H9 (cell line): ENCODE results near the gene MOCOS. TPM values are rescaled to one million over a fixed set of nuclear protein-coding genes. Genes with fewer than 3 reads are reported as not detected.

ENCODE experiments used
- DNase-seq: peaks from one replicate; pipeline ENCODE4 v3.0.0-alpha.2; 2017
- H2AFZ ChIP-seq: one replicate; pipeline ENCODE4 v1.6.1; 2013; ENCODE audit warnings: mild to moderate bottlenecking, low read length, control low read depth, moderate library complexity
- H2AK5ac ChIP-seq: 2 replicates; pipeline ENCODE4 v1.6.1; 2013; ENCODE audit warnings: low read length, control low read depth, mixed read lengths; ENCODE audit not compliant: insufficient read length
- H2BK120ac ChIP-seq: one replicate; pipeline ENCODE4 v1.6.1; 2013; ENCODE audit warnings: low read depth, mild to moderate bottlenecking, low read length, control low read depth, inconsistent platforms; ENCODE audit not compliant: poor library complexity, severe bottlenecking
- H2BK12ac ChIP-seq: 2 replicates; pipeline ENCODE4 v1.6.1; 2013; ENCODE audit warnings: low read length, control low read depth, mixed read lengths, low read depth; ENCODE audit not compliant: insufficient read length
- H2BK15ac ChIP-seq: 2 replicates; pipeline ENCODE4 v1.6.1; 2013; ENCODE audit warnings: low read depth, low read length, control low read depth
- H2BK20ac ChIP-seq: one replicate; pipeline ENCODE4 v1.6.1; 2013; ENCODE audit warnings: low read depth, mild to moderate bottlenecking, low read length, control low read depth, inconsistent platforms; ENCODE audit not compliant: poor library complexity, severe bottlenecking
- H2BK5ac ChIP-seq: 2 replicates; pipeline ENCODE4 v1.6.1; 2013; ENCODE audit warnings: low read length, control low read depth, mixed read lengths; ENCODE audit not compliant: insufficient read length
- H3K14ac ChIP-seq: 2 replicates; pipeline ENCODE4 v1.6.1; 2013; ENCODE audit warnings: low read length, control low read depth; ENCODE audit not compliant: insufficient read depth
- H3K18ac ChIP-seq: 2 replicates; pipeline ENCODE4 v1.6.1; 2013; ENCODE audit warnings: low read depth, mild to moderate bottlenecking, mixed read lengths, low read length, control low read depth; ENCODE audit not compliant: insufficient read length
- H3K23ac ChIP-seq: 2 replicates; pipeline ENCODE4 v1.6.1; 2013; ENCODE audit warnings: low read length, control low read depth, mixed read lengths, low read depth; ENCODE audit not compliant: insufficient read length
- H3K23me2 ChIP-seq: 2 replicates; pipeline ENCODE4 v1.6.1; 2013; ENCODE audit warnings: low read depth, mild to moderate bottlenecking, mixed read lengths, low read length, control low read depth; ENCODE audit not compliant: insufficient read length, poor library complexity, severe bottlenecking
- H3K27ac ChIP-seq: 2 replicates; pipeline ENCODE4 v1.5.1; 2013; ENCODE audit warnings: low read length, control low read depth, mixed read lengths, low read depth; ENCODE audit not compliant: insufficient read length
- H3K27me3 ChIP-seq: 2 replicates; pipeline ENCODE4 v1.6.1; 2013; ENCODE audit warnings: low read length, control low read depth, inconsistent platforms; ENCODE audit not compliant: insufficient read depth
- H3K4ac ChIP-seq: 2 replicates; pipeline ENCODE4 v1.6.1; 2013; ENCODE audit warnings: low read depth, mild to moderate bottlenecking, control low read depth, inconsistent platforms, low read length, moderate library complexity
- H3K4me1 ChIP-seq: 2 replicates; pipeline ENCODE4 v1.6.1; 2013; ENCODE audit warnings: low read length, control low read depth, inconsistent platforms; ENCODE audit not compliant: insufficient read depth
- H3K4me2 ChIP-seq: 2 replicates; pipeline ENCODE4 v1.6.1; 2013; ENCODE audit warnings: low read length, control low read depth, mixed read lengths; ENCODE audit not compliant: insufficient read length, insufficient read depth
- H3K56ac ChIP-seq: 2 replicates; pipeline ENCODE4 v1.6.1; 2013; ENCODE audit warnings: low read depth, mild to moderate bottlenecking, mixed read lengths, low read length, control low read depth; ENCODE audit not compliant: insufficient read length
- H3K79me1 ChIP-seq: 2 replicates; pipeline ENCODE4 v1.6.1; 2013; ENCODE audit warnings: low read depth, mild to moderate bottlenecking, moderate library complexity, low read length, control low read depth, inconsistent platforms; ENCODE audit not compliant: insufficient read depth, poor library complexity, severe bottlenecking
- H3K79me2 ChIP-seq: 2 replicates; pipeline ENCODE4 v1.6.1; 2013; ENCODE audit warnings: low read length, control low read depth, inconsistent platforms; ENCODE audit not compliant: insufficient read depth
- H3K9ac ChIP-seq: 2 replicates; pipeline ENCODE4 v1.6.1; 2013; ENCODE audit warnings: low read length, control low read depth, mixed read lengths; ENCODE audit not compliant: insufficient read length; ENCODE audit errors: extremely low read depth
- H3K9me3 ChIP-seq: one replicate; pipeline ENCODE4 v1.6.1; 2013; ENCODE audit warnings: low read depth, low read length, inconsistent platforms; ENCODE audit not compliant: control insufficient read depth
- H3T11ph ChIP-seq: one replicate; pipeline ENCODE4 v1.6.1; 2013; ENCODE audit warnings: mild to moderate bottlenecking, low read length, control low read depth, inconsistent platforms
- H4K20me1 ChIP-seq: one replicate; pipeline ENCODE4 v1.6.1; 2013; ENCODE audit not compliant: control insufficient read depth, insufficient read length, insufficient read depth
- H4K5ac ChIP-seq: 2 replicates; pipeline ENCODE4 v1.6.1; 2013; ENCODE audit warnings: low read depth, mild to moderate bottlenecking, mixed read lengths, low read length, control low read depth; ENCODE audit not compliant: insufficient read length
- H4K8ac ChIP-seq: replicated peaks from 2 replicates; pipeline ENCODE4 v1.6.1; 2013; ENCODE audit warnings: low read length, control low read depth, mixed read lengths, low read depth; ENCODE audit not compliant: insufficient read length
- H4K91ac ChIP-seq: 2 replicates; pipeline ENCODE4 v1.6.1; 2013; ENCODE audit warnings: low read depth, mild to moderate bottlenecking, moderate library complexity, mixed read lengths, low read length, control low read depth; ENCODE audit not compliant: insufficient read length
- H3K27ac Mint-ChIP-seq, 3 experiments: 2 replicates in 2 of 3; 3 replicates in 1 of 3; pipeline ENCODE4 v1.8.0; 2020 to 2021; ENCODE audit warnings: mixed read lengths in 3 of 3, mild to moderate bottlenecking in 1 of 3, moderate library complexity in 1 of 3
- H3K27me3 Mint-ChIP-seq: 2 replicates; pipeline ENCODE4 v1.8.0; 2021; ENCODE audit warnings: low read depth, mild to moderate bottlenecking, moderate library complexity, mixed read lengths
- H3K36me3 Mint-ChIP-seq, 3 experiments: 2 replicates in 2 of 3; 3 replicates in 1 of 3; pipeline ENCODE4 v1.8.0; 2020 to 2021; ENCODE audit warnings: low read depth in 3 of 3, mixed read lengths in 3 of 3; ENCODE audit not compliant: insufficient read depth in 1 of 3
- H3K4me1 Mint-ChIP-seq, 2 experiments: 2 replicates each; pipeline ENCODE4 v1.8.0; 2020; ENCODE audit warnings: mixed read lengths in 2 of 2
- H3K4me3 Mint-ChIP-seq, 2 experiments: 2 replicates in 1 of 2; 3 replicates in 1 of 2; pipeline ENCODE4 v1.8.0; 2020 to 2021; ENCODE audit warnings: mild to moderate bottlenecking in 2 of 2, mixed read lengths in 2 of 2, moderate library complexity in 1 of 2
- H3K9me3 Mint-ChIP-seq, 2 experiments: 2 replicates in 1 of 2; 3 replicates in 1 of 2; pipeline ENCODE4 v1.8.0; 2020; ENCODE audit warnings: mild to moderate bottlenecking in 2 of 2, mixed read lengths in 2 of 2, moderate library complexity in 1 of 2
- CTCF ChIP-seq: fragments of 200-600 bp; sonication (generic); conservative IDR thresholded peaks from 3 replicates; pipeline ENCODE4 v1.8.0; 2021; ENCODE audit warnings: antibody characterized with exemption, mild to moderate bottlenecking
- WGBS: extraction: QIAGEN DNeasy Blood & Tissue Kit; methylation state at CpG from one replicate; pipeline ENCODE4 v1.1.7; 2013; ENCODE audit warnings: missing lambda C conversion rate, low lambda C conversion rate, mixed read lengths; ENCODE audit not compliant: insufficient read length; ENCODE audit errors: extremely low coverage; 5-methylcytosine and 5-hydroxymethylcytosine counted together
- total RNA-seq: library from RNA; stranded (reverse); gene quantifications from 2 replicates; pipeline ENCODE4 v1.2.1, GENCODE V29; 2021

MOCOS gene
- total RNA-seq, 1 experiment from 2014 or later: 6.0 TPM

GRCh38 chr18:36312806-36313395 lies 125.6 kb downstream of the MOCOS start:
- no peak overlapping the region for H2AFZ ChIP-seq
- no peak overlapping the region for H3T11ph ChIP-seq
- H3K4ac ChIP-seq: no peak overlapping the region
- WGBS: no CpG with 5 or more reads among the region's 2 CpGs
- no peaks in the 10 kb centered on the region for H3K27me3 ChIP-seq
- Mint-ChIP-seq H3K27me3 (peaks cover 4% of the 10 kb centered on the region), H3K9me3 (peaks cover 4 to 6% of the 10 kb centered on the region in 2 experiments; a peak in 4 of 5 replicates), H3K27ac (no peak overlapping the region; a peak in 1 of 7 replicates), H3K36me3 (peaks cover 0 to 4% (median 3%) of the 10 kb centered on the region in 3 experiments; a peak in 3 of 7 replicates), H3K4me1 (peaks cover 29 to 44% of the 10 kb centered on the region in 2 experiments), H3K4me3 (no peak overlapping the region)
- no peak overlapping the region for H2BK120ac ChIP-seq
- no peaks in the 10 kb centered on the region for H3K23me2 ChIP-seq
- H3K79me2 ChIP-seq: no peaks in the 10 kb centered on the region
- no peak overlapping the region for H4K8ac ChIP-seq
- peaks cover 3% of the 10 kb centered on the region for H3K79me1 ChIP-seq
- no peak overlapping the region for H3K4me2 ChIP-seq
- no peak overlapping the region for H3K14ac ChIP-seq
- H3K56ac ChIP-seq: no peak overlapping the region
- H4K91ac ChIP-seq: no peak overlapping the region
- no peak overlapping the region for H2BK15ac ChIP-seq
- H2BK5ac ChIP-seq: no peak overlapping the region
- no peaks in the 10 kb centered on the region; the same call in 1 of the 2 replicates for H3K4me1 ChIP-seq
- no peaks in the 10 kb centered on the region for H3K9me3 ChIP-seq
- H2BK20ac ChIP-seq: no peak overlapping the region
- no peak for TF ChIP-seq CTCF
- no peak overlapping the region for H3K27ac ChIP-seq
- no peak overlapping the region for H2AK5ac ChIP-seq
- no peak overlapping the region for H3K9ac ChIP-seq
- no peak overlapping the region for H4K5ac ChIP-seq
- H3K23ac ChIP-seq: no peak overlapping the region
- peaks cover 2% of the 10 kb centered on the region for H4K20me1 ChIP-seq
- peak; percentile 5 for DNase-seq
- H3K18ac ChIP-seq: no peak overlapping the region
- H2BK12ac ChIP-seq: no peak overlapping the region
